Retina (tissue), 1 donor: ENCODE data around the gene JMJD1C.

Experiments used
- DNase-seq: peaks from one replicate; pipeline ENCODE4 v3.0.0-alpha.2; 2016

The JMJD1C gene

DNA sequence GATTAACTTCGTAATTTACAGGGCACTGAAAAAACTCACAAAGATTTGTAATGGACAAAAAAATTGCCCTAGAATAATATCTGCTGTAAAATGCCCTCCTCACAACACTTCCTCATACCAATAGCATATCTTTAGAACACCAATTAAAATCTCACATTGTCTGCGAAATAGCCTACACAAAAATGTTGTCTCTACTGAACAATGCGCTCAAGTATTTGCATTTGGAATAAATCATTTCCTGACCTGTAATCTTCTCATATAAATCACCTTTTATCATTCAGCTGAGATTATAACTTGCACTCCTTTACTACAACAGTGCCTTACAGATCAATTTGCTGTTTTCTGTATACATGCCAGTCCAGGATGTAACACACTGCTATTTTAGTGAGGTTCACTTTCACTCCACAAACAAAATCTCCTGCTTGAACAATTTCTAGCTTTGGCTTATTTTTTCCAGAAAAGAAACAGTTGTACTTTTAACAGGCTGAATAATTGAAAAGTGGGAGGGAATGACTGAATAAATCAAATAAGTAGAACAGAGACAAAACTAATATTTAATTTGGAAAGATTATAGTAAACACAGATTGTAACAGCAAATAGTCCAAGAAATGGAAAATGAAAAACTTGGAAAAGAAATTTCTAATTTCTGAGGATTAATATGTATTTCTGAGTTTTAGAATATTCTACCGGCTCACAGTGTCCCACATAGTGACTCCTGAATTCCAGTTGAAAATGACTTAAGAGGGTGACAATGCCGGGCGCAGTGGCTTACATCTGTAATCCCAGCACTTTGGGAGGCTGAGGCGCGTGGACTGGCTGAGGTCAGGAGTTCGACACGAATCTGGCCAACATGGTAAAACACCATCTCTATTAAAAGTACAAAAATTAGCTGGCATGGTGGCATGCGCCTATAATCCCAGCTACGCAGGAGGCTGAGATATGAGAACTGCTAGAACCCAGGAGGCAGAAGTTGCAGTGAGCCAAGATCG is 30.6 kb downstream of the JMJD1C start:
- DNase-seq: no peak

DNA sequence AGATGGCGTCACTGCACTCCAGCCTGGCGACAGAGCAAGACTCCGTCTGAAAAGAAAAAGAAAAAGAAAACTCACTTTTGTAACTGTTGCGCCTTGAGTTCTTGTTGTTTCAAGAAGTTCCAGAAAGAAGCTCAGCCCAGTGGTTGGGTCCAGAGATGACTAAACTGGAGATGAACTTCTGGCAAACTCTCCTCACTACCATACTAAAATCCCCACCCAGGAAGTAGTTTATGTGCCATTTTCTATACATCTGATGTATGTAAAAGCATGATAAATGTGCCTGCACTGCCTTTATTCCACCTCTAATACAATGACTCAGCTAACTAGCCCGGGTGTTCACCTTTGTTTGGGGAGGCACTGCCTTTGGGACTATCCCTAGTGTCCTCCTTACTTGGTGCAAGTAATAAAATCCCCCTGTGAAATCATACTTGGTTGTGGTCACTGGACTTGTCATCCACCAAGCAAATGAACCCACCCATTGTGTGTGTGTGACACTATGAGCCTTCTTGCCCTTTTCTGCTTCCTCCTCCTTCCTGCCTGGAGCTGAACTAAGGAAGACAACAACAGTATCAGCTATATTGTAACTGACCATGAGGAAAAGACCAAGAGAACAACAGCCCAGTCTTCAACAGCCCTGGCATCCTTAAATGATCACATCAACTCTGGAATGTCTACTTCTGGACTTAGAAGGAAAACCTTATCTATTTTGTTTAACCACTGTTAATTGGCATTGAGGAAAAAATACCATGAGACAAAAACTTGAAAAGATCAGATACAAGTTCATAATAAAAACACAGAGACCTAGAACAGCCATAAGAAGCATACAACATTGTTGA is 33.6 kb downstream of the JMJD1C start:
- no peak for DNase-seq

DNA sequence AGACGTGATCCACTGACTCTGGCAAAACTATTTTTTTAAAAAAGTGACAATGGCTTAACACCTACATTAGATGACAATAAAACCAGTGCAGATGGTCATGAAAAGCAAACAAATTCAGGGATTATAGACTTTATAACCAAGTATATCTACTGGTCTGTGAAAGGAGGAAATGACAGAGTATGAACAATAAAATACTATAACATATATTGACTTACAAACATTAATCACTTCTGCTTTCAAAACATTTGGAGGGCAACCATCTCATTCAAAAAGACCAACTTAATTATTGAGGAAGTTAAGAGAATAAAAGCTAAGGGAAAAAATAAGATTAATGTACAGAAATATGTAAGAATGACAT is 34.8 kb downstream of the JMJD1C start:
- no peak for DNase-seq

DNA sequence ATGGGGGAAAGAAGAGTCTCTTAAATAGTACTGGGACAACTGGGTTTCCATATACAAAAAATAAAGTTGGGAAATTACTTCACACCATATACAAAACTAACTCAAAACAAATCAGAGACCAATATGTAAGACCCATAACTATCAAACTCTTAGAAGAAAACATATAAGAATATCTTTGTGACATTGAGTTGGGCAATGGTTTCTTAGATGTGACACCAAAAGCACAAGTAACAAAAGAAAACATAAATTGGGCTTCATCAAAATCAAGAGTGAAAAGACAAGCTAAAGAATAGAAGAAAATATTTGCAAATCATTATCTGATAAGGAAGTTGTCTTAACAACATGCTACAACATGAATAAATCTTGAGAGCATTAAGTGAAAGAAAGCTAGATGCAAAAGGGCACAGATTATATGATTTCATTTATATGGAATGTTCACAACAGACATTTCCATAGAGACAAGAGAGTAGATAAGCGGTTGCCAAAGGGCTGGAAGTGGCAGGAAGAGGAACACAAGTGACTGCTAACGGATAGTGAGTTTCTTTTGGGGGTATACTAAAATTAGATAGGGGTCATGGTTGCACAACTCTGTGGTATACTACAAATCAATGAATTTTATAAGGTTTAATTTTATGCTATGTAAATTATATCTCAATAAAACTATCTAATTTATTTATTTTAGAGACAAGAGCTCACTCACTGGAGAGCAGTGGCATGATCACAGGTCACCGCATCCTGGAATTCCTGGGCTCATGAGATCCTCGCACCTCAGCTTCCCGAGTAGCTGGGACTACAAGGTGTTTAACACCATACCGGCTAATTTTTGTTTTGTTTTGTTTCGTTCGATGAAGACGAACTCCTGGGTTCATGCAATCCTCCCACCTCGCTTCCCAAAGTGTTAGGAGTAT is 35.4 kb downstream of the JMJD1C start:
- DNase-seq: no peak

DNA sequence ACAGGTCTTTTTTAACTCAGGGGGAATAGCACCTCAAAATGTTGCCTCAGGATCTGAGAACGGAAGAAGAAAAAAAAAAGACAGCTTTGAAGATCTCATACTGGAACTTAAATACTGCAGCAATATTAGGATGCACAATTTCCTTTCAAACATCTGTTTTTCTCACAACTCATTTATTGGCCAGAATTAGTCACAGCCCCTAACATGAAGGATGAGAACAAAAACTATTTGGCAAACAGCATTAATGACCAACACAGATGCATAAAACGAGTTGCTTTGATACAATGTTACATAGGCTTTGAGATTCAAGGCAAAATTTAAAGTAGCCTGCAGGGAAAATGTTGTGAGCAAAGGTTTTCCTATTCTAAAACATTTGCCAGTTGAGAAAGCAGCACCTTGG is 36.5 kb downstream of the JMJD1C start:
- DNase-seq: no peak

DNA sequence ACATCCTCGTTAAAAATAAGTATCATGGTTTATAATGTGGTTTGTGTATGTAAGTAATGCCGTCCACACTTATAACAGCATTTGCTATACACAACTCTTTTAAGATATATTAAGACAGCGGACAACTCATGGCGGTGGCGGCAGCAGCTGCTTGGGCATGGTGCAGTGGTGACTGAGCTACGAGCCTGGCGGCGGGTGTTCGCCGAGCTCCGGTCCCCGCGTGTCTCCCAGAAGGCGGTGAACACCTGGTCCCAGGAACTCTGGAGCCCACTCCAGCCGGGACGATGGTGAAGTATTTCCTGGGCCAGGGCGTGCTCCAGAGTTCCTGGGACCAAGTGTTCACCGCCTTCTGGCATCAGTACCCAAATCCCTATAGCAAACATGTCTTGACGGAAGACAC is 38.8 kb downstream of the JMJD1C start:
- no peak for DNase-seq

DNA sequence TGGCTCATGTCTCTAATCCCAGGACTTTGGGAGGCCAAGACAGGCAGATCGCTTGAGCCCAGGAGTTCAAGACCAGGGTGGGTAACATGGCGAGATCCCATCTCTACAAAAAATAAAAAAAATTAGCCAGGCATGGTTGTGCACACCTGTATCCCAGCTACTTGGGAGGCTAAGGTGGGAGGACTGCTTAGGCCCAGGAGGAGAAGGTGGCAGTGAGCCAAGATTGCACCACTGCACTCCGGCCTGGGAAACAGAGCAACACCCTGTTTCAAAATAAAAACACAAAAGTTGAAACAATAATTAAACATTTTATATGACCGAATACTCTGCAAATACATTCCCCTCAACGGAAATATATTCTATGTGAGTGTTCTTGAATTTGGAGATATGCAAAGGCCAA is 40.3 kb downstream of the JMJD1C start:
- no peak for DNase-seq

DNA sequence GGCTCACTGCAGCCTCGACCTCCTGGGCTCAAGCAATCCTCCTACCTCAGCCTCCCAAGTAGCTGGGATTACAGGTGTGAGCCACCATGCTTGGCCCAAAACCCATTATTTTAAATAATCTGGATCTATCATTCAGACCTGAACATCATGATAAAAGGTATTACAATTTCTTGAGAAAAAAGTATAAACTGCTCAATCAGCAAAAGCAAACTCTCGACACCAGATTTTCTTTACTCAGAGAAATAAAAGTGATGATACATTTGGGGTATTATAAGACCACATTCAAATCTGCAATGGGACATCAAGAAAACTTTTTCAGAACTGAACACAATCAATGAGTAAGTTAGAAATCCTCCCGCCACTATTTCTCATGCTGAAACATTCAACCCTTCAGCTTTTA is 41.2 kb downstream of the JMJD1C start:
- DNase-seq: no peak

DNA sequence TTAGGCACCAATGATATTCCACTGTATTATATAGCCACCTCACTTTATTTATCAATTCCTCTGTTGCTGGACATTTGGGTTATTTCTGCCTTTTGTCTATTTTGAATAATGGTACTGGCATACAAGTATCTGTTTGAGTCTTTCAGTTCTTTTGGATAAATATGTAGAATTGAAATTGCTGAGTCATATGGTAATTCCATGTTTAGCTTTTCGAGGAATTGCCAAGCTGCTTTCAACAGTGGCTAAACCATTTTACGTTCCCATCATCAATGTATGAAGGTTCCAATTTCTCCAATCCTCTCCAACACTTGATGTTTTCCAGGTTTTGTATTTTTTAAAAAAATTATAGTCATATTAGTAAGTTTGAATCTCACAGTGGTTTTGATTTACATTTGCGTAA is 42.3 kb downstream of the JMJD1C start:
- DNase-seq: no peak

DNA sequence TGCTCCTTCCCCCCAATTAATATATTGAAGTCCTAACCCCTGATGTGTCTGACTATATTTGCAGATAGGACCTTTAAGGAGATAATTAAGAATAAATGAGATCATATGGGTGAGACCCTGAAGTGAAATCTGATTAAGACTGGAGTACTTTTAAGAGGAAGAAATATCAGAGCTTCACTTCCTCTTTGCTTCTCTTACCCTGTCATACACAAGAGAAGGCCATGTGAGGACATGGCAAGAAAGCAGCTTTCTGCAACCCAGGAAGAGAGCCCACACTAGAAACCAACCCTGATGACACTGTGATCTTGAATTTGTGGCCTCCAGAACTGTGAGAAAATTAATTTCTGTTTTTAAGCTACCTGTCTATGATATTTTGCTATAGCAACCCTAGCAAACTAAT is 44.2 kb downstream of the JMJD1C start:
- no peak for DNase-seq

DNA sequence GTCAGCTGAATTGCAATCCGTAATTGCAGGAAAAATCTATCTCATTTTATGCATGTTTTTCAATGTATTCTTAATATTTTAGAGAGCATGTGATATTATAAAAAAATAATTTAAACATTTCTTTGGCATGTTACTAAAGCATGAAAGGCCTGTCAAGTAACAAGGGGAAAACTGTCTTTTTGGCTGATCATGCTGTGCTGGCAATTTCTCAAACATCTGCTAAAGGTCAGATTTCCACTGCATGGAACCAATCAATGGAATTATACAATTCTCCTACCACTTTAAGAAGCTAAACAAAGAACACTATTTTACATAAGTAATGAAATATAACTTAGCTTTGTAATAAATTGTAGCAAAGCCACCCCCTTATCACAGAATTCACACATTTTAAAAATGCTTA is 49.4 kb downstream of the JMJD1C start:
- no peak for DNase-seq

DNA sequence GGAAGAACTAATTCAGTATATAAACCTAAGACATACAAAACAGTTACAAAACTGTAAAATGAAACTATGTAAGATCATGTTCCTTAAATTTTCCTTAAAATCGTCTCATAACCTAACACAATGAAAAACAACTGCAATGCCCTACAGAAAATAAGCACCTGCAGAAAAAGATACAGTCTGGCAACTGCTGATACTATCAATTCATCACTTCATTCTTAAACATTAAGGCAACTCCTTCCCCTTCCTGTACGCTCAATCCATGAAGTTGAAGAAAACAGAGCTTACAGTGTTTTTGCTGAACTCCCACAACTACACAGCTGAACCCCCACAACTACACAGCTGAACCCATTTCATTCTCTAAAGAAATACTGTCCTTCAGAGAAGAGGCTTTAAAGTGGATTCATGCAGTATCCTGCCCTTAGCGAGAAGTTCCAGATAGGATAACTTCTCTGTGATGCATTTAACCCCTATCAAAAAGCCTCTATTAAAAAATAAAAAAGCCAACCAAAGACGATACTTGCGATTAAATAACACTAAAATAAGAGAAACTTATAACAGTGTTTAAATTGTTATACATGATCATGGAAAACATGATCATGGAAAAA is 50.0 kb downstream of the JMJD1C start:
- DNase-seq: no peak

DNA sequence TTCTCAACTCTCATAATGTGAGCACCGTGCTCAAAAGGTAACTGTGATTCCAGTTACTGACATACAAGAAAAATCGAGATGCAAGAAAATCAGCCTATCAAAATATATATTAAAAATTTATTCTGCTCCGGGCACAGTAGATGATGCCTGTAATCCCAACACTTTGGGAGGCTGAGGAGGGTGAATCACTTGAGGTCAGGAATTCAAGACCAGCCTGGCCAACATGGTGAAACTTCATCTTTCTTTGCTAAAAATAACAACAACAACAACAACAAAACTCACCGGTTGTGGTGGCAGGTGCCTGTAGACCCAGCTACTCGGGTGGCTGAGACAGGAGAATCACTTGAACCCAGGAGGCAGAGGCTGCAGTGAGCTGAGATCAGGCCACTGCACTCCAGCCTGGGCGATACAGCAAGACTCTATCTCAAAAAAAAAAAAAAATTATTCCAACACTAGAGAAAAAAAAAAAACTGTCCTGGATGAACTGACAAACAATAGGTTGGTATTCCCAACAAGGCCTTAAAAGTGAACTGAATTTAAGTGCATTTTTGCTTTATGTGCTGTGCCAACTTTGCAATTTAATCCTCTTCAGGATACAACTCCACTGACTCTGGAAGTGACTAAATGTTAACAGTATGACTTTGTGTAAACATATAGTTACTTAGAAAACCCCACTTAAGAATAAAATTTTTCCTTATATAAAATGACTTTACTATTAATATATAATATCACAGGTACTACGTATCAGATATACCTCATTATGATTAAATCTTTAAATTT is 51.1 kb downstream of the JMJD1C start:
- DNase-seq: no peak

DNA sequence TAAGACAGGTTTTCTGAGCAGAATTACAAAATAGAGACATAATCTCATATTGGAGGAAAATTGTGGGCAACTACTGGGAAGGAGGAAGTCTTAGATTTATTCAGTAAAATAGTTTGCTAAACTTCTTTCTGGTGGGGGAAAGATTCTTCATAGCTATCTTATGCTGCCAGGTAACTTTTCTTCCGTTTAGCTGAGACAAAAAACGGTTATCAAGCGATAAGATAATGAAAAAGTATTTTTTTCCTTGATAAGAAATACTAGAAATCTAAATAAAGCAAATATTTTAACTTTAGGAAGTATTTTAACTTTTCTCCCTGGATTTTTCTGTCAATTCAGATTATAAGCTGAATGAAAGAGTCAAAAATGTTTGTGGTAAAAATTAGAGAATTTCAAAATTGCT is 52.3 kb downstream of the JMJD1C start:
- DNase-seq: no peak

DNA sequence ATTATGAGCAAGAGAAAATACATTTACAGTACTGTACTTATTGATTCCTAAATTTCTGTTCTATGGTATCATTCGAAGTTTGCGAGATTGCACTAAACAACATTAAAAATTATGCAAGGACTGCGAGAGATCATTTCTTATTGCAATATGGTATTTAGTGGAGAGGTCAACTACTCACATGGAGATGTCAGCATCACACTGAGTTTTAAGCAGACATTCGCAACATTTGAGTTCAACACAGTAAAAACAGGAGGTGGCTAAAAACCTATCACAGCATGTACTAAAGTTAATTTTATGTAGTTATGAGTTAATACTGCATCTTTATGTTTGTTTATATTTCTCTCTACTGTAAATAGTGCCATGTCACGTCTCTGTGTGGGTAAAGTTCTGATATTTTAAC is 53.5 kb downstream of the JMJD1C start:
- DNase-seq: no peak

DNA sequence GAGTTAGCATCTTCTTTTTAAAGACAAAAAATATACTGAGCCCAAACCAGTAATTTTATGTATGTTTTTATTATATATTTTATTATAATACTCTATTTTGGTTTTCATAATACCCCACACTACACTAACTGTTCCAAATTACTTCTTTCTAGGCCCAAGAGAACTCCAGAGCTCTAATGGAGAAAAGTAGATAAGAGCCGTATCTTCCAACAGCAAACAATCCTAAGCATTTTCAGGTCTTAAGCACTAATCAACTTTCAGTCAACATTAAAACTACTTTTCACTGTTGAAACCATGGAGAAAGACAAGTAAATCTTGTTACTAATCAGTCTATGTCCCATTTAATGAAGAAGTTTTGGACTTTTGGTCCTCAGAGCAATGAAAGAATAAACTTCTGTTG is 55.1 kb downstream of the JMJD1C start:
- DNase-seq: no peak

DNA sequence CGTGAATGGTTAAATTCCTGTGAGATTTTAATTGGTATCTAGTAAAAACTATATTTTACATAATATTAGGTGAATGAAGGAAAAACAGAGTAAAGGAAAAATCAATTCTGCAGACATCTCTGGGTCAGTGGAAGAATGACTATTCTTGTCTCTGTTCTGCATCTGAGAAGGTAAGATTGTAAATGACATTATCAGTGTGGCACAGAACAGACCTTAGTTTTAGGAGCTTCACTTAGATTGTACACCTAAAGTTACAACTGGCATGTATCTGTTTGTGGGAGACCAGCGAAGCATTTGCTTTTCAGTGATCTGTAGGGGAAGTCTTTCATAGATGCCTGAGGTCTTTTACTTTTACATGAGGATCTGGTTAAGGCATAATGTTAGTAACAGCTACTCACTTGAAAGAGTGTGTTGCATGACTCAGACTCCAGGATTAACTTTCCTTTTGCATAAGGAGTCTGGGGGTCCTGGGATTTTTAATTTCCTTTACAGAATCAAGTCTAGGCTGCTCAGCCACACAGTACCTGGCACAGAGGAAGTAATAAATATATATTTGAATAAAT is 56.2 kb downstream of the JMJD1C start:
- no peak for DNase-seq

DNA sequence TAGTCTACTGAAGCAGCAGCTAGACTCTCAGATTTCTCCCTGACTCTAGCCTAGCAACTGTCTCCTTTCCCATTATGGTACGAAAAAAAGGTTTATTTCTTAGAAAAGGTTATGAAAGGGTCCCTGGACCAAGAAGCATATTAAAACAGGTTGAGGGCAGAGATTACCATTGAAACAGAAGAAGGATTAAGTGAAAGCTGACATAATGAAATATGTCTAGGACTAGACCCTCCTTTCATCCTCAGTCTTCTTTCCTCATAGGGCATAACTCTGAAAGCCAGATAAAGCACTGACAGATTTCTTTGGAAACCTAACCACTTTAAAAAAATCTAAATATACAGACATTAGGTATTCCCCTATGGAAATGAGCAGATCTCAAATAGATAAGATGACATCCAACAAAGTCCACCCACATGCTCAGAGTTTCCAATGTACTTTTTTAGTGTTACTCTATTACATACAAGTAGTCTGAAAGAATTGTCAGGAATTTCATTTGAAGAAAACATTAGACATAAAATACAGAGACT is 58.6 kb downstream of the JMJD1C start:
- no peak for DNase-seq

DNA sequence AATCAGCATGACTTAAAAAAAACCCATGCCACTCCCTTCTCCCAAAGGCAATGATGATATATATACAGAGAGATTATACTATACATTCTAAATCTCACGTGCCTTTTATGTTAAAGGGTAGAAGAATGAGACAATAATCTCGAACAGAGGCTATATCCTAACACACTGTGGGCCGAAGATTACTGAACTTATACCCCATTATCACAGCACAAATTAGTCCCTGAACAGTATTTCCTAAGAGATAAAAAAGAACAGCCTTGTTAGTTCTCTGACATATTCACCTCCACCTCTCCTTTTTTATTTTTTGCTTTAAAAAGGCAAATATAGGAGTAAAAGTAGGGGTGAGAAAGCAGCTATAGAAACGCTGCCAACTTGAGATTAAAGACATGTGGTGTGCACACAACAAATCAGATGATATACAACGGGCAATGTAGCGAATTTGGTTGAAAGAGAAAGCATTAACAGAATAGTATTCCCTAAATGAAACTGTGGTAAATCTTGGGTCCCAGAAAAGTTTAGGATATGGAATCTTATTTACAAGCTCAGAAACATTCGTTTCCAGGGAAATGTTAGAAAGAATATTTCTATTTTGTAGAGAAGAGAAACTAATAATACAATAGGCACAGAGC is 69.5 kb downstream of the JMJD1C start:
- no peak for DNase-seq

DNA sequence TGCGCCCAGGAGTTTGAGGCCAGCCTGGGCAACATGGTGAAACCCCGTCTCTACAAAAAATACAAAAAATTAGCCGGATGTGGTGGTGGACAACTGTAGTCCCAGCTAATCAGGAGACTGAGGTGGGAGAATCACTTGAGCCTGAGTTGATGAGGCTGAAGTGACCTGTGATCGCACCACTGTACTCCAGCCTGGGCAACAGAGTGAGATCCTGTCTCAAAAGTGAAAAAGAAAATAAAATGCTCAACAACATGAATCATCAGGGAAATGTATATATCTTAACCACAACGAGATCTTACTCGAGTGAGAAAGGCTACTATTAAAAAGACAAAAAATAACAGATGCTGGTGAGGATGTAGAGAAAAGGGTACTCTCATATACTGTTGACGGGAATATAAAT is 72.7 kb downstream of the JMJD1C start:
- no peak for DNase-seq

DNA sequence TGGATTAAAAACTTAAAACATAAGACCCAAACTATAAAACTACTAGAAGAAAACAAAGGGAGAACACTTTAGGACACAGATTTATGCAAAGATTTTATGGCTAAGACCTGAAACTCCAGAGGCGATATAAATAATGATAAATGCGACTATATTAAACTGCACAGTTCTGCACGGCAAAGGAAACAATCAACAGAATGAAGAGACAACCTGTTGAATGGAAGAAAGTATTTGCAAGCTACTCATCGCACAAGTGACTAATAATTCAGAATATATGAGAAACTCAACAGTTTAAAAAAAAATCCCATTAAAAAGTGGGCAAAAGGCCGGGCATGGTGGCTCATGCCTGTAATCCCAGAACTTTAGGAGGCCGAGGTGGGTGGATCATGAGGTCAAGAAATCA is 73.6 kb downstream of the JMJD1C start:
- no peak for DNase-seq
